NCI-H1436 (cell line): ENCODE measurements around the gene PARVG.
"Not testable (repeated sequence)": the region's sequence is repeated elsewhere in the genome, so short reads cannot be mapped to it uniquely, and the experiment has no call there.

Experiments used
- DNase-seq: peaks from one replicate; lab custom pipeline; 2025; lab: John Stamatoyannopoulos, UW

PARVG gene

DNA sequence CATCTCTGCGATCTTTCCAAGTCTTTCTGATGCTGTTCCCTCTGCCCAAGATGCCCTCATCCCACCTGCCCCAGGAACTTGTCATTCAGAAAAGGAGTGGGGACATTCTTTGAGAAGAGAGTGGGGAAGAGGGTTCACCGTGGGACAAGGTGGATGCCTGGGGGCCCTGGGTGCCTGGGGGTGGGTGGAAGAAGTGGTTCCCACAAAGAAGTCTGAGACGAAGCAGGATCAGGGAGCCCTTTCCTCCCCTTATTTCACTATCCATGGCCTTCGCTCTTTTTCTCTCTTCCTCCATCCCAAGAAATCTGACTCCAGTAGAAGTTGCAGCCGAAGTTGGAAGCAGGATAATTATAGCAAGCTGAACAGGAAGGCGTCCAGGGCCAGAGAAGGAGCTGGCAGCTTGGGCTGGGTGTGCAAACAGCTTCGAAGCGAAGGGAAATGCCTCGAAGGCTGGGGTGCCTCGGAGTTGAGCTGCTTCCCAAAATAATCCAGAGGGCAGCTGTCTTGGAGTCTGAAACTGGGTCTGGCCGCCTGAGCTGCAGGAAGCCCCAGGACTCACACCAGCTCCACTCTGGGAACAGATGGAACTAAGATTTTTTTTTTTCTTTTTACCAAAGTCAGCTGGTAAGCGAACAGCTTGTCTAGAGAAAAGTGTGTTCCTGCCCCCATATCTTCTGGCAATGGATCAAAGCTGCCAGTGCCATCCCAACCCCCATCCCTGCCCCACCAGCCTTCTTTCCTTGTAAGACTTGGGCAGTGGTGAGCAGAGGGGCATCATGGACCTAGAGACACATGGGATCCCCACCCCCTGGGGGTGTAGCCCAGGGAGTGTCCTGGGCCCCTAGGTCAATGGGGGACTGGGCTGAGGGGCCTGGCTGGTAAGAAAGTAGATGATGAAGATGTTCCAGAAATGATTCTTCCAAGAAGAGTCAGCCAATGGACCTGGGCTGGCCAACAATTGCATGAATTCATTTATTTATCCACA, 31.5 kb downstream of the PARVG start:
- no peak for DNase-seq

DNA sequence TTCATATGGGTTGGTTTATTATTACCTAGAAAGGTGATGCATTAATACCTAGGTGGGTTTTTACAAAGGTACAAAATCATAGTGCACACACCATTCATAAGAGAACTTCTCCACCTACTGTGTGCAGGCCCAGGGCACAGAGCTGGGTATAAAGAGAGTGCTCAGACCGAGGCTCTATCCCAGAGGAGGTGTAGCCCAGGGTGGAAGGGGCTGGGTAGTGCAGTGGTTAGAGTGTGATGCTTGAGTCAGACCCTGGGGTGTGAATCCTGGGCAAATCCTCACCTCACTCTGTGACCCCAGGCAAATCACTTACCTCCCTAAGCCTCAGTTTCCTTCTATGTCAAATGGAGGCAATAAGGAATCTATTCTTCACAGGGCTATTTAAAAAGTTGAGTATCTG, 32.2 kb downstream of the PARVG start:
- no peak for DNase-seq

DNA sequence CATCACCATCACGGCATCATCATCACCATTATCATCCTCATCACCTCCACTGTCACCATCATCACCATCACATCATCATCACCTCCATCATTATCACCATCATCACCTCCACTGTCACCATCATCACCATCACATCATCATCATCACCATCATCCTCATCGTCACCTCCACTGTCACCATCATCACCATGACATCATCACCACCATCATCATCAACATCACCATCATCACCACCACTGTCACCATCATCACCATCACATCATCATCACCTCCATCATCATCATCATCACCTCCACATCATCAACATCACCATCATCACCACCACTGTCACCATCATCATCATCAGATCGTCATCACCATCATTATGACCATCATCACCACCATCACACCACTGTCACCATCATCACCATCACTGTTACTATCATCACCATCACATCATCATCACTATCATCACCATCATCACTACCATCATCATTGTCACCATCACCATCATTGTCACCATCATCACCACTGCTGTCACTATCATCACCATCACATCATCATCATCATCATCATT, 32.8 kb downstream of the PARVG start:
- no peak for DNase-seq

DNA sequence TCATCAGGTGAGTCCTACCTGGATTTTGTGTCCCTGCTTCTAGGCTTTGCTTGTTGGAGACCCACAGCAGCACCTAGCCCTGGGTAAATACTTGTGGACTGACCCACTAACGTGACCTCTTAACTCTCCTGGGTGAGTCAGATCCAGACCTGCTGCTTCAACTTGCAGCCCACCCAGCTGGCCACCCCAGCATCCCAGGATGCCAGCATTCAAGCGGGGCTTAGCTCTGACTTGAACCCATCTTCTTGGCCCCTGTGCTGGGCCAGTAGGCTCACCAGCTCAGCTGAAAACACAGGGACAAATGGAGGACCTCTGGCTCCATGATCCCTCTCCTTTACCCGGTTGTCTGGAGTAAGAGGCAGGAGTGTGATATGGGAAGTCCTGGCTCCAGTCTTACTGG, 33.5 kb downstream of the PARVG start:
- DNase-seq: no peak

DNA sequence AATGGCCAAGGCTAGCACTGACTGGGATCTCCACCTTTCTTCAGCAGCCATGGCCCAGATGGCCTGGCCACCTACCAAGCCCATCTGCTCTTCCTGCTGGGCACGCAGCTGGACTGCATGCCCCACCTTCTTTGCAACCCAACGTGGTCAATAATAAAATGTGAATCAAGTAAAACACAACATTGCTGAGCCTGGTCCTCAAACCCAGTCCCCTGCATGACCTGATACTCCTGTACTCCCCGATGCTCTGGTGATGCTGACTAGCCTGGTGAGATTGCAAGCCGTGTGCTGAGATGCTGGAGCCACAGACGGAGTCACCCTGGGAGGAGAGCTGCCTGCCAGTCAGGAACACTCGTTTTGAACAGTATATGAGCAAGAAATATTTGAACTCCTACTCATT, 34.0 kb downstream of the PARVG start:
- no peak for DNase-seq

DNA sequence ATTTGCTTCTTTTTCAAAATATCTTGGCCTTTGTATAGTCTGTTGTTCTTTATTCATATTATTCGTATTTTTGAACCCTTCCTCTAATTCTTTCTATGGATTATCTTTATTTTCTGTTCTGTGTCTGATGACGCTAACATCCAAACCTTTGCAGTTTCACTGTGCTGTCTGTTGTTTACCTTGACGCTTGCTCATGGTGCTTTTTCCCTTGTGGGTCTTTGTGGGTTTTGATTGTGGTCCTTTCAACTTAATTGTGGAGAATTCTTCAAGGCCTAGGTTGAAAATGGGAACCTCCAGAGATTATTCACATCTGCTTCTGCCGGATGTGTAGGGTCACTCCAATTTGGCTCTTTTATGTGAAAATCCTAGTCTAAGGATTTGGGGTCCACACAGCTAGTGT, 34.6 kb downstream of the PARVG start:
- no peak for DNase-seq

DNA sequence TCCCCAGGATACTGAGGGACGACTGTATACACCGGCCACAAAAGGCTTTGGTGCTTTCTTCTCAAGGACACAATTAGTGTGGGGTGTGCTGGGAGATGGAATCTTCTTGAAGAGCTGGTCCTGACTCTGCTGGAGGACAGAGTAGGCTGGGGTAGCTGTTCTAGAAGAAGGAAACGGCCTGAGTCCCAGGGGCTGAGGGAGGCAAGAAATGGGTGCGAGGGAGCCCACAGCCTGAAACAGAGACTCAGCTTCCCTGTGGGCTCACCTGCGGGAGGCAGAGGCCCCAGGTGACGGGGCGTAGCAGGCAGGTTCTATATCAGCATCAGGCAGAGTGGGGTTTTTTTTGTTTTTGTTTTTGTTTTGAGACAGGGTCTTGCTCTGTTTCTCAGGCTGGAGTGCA, 36.6 kb downstream of the PARVG start:
- DNase-seq: no peak

DNA sequence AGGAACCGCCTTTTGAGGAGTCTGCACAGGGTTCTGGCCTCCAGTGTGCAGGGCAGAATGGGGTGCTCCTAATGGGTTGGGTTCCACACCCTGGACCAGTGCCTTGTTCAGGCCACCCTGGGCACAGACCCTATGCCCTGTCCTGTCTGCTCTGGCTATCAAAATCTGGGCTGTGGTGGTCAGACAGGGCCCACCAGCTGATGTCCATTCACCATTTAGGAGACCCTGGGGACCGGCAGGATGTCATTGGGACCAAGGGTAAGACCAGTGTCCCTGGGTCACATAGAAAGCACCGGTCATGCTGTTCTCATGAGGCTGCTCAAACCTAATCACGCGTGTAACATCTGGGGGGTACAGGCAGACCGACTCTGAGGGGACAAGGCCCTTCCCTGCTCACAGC, 37.3 kb downstream of the PARVG start:
- no peak for DNase-seq

DNA sequence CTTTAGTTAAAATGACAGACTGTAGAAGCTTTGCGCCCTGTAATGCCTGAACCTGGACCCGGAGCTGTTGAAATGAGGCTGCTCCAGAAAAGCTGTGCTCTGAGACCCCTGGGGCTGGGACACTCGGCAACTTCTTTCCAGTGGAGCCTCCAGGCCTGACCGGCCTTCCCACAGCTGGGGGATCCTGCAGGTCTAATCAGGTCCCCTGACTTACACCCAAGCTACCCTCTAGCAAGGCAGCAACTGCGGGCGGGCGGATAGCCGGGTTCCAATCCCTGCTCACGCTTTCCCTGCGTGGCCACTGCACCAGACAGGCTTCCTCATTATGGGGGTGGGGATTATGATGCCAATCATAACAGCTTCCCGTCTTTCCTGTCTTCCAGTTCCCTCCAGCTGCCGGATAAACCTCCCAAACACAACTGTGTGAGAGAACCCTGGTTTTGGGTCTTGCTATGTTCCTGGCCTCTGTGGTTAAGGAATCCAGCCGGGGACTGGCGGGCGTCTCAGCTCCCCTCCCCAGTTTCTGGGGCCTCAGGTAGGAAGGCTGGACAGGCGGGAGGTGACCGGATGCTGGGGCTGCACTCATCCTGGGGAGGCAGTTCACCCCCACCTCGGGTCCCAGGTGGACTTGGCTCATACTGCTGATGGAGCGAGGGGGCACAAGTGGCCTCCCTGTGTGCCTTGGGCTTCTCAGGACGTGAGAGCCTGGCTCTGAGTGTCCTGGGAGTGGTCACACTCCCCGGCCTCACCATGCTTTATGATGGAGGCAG, 38.6 kb downstream of the PARVG start:
- no peak for DNase-seq

DNA sequence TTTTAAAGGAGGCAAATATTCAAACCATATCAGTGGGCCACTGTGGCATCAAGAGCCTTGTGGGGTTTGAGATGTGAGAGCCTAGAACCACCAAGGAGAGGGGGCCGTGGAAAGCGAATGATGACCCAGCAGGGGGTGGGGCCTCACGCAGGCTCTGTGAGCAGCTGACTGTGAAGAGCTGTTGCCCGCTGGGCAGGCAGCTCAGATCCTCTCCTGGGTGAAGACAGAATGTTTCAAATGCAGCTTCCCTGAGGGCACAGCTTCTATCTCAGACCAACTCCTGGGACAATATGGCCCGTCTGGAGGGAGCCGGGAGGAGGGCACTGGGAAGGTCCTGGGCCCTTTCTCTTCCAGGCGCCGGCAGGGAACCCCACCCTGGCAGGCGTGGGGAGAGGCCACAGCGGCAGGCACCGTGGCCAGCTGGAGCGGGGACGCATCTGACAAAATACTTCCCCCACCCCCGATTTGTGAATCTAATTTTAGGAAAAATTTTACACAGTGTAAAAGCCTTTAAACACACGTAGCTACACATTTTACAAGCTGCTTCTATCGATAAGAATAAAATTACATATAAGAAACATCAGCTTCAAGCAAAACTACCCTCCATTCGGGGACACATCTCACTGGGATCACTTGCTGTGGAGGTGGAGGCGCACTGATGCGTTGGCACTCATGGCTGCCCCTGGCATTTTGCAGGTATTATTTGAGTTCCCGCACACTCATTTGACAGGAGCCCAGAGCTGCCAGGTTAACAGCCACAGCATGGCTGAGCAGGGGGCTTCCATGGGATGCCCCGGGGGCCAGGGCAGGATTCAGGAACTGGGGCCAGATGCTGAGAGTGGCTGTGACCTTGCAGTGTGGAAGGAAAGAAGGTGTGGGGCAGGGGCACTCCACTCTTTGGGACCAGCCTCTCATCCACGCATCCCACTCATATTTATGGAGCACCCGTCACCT, 40.3 kb downstream of the PARVG start:
- DNase-seq: no peak

DNA sequence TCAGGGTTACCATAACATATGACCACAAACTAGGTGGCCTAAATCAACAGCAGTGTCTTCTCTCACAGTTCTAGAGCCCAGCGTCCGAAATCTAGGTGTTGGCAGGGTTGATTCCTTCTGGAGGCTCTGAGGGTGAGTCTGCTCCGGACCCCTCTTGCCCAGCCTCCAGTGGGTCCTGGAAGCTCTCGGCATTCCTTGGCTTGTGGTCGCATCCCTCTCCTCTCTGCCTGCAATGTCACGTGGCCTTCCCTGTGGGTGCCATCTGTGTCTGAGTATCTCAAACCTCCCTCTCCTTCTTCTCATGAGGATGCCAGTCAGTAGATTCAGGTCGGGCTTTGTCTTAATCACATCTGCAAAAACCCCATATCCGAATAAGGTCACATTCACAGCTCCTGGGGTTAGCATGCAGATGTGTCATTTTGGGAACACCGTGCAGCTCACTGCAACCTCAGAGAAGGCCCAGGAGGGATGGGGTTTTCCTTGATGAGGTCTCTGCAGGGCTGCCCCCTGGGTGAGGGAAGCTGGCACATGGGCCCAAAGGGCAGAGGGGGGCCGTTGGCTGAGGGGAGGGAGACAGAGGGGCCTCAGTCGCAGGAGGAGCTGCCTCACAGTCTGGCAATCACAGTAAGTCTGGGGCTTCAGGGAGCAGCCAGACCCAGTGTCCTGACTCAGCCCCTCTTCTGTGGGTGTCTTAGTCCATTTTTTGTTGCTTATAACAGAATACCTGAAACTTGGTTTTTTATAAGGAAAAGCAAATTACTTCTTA, 41.2 kb downstream of the PARVG start:
- no peak for DNase-seq

DNA sequence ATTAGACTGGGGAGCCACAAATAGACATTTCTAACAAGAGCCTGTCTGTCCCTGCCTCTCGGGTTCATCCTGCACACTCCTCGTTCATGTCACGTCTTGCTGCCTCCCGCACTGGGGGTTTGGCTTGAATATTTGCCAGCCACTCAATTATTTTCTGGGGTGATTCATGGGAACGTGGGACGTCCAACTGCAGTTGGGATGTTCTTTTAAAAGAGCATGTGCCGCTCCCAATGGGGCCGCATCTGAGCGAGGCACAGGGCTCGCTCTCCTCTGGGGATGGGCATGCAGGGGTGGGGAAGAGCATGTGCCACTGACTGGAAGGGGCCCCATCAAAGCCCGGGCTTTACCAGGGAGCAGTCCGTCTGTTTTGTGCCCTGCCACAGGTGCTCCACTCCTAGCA, 43.4 kb downstream of the PARVG start:
- DNase-seq: no peak

DNA sequence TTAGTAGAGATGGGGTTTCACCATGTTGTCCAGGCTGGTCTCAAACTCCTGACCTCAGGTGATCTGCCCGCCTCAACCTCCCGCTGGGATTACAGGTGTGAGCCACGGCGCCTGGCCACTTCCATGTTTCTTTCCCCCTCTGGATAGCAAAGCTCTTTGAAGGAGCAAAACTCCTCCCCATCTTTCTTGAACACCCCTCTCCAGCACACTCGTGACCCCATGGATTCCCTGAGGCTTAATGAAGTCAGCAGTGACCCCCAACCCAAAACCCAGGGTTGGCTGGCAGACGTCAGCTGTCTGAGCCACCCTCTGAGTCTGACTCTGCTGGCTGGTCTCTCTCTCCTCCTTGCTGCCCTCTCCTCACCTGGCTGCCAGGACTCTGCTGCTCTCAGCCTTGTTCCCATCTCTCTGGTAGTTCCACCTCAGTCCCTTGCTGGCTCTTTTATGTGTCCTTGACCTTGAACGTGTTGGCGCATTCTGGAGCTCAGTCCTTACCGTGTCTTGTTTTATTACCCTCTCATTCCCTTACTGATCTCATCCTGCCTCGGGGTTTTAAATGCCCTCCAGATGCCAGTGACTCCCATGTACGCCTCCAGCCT, 44.5 kb downstream of the PARVG start:
- no peak for DNase-seq

DNA sequence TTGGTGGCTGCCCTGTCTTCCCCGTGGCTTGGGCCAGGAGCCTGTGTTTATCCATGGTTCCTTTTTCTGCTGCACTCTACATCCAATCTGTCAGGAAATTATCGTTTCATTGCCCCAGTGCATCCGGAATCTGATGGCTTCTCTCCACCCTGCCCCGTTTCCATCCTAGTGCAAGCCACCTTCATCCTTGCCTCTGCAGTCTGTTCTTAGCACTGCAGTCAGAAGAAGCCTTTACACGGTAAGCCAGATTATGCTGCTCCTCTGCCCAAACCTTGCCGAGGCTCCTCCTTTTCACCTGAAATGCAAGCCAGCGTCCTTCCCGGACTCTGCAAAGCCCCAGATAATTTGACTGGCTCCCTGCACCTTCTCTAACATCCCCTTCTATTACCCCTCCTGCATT, 45.1 kb downstream of the PARVG start:
- DNase-seq: no peak

DNA sequence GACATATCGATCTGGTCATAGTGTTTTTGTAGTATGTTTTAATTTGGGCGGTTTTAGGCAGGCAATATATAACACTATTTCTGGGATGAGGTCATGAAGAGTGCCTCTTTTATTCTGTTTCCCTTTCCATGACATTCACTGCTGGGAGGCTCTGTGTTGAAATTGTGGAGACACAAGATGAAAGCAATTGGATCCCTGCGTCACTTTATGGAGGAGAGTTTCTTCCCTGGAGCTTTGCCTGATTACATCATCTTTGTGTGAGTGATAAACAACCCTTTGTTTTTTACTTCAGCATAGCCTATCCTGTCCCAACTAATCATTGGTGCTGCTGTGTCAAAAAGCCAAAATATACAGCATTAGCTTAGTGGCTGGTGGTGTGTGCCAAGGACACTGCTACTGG, 48.6 kb downstream of the PARVG start:
- no peak for DNase-seq

DNA sequence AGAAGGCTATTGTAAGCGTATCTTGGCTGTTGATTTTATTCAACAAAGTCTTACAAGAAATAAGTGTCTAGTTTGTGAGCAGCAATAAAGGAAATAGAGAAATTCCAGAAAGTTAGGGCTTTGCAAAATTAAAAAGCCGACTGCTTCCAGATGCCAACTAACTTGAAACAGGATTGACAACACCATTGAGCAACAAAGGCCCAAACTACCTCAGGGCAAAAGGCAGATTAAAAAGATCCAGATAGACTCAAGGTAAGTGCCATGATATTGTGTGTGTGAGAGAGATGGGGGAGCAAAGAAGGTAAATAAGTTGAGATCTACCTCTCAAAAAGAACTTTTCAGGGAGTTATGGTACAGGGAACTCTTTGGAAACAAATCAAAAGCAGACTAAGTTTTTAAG, 49.1 kb downstream of the PARVG start:
- DNase-seq: no peak

DNA sequence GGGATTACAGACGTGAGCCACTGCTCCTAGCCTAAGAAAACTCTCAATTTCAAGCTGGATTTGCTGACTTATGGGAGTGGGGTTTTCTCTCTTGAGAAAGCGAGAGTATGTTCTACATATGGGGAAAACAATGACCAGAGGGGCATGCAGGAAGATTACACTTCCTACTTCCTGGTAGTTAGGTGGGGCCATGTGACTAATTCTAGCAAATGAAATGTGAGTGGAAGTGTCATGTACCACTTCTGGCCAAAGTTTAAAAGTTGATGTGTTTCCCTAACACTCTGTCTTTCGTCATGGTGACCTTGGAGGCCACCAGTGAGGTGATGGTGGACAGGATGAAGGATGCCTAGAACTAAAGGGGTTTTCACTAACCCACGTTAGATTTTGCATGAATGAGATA, 50.5 kb downstream of the PARVG start:
- DNase-seq: no peak

DNA sequence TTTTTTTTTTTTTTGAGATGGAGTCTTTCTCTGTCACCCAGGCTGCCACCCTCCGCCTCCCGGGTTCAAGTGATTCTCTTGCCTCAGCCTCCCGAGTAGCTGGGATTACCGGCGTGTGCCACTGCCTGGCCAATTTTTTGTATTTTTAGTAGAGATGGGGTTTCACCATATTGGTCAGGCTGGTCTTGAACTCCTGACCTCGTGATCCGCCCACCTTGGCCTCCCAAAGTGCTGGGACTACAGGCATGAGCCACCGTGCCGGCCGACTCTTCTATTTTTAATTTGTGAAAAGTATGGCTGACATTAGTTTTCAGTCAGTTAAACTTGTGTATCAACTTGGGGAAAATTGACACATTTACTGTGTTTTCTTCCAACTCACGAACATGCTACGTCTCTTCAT, 53.6 kb downstream of the PARVG start:
- not testable (repeated sequence) for DNase-seq

DNA sequence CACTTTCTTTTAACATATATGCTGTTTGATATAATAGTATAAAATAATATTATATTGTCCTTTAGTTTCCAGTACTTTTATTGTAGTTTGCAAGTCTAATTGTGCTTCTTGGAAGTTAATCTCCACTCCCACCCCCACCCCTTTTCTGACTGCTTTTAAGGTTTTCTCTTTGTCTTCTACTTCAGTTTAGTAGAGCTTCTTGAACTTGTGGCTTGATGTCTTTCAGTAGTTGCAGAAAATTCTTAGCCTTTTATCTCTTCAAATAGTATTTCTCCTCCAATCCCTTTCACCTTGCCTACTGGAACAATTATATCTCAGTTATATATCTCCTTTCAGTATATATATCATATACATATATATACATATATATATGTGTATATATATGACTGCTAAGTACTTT, 56.6 kb downstream of the PARVG start:
- no peak for DNase-seq

DNA sequence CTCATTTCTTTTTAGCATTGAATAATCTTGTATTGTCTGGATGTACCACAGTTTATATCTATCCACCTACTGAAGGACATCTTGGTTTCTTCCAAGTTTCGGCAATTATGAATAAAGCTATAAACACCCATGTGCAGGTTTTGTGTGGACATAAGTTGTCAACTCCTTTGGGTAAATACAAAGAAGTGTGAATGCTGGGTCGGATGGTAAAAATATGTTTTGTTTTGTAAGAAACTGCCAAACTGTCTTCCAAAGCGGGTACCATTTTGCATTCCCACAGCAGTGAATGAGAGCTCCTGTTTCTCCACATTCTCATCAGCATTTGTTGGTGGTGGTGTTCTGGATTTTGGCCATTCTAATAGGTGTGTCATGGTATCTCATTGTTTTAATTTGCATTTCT, 60.4 kb downstream of the PARVG start:
- DNase-seq: not testable (repeated sequence)
